ENCODE results near the gene SS18L1.

The SS18L1 gene

DNA sequence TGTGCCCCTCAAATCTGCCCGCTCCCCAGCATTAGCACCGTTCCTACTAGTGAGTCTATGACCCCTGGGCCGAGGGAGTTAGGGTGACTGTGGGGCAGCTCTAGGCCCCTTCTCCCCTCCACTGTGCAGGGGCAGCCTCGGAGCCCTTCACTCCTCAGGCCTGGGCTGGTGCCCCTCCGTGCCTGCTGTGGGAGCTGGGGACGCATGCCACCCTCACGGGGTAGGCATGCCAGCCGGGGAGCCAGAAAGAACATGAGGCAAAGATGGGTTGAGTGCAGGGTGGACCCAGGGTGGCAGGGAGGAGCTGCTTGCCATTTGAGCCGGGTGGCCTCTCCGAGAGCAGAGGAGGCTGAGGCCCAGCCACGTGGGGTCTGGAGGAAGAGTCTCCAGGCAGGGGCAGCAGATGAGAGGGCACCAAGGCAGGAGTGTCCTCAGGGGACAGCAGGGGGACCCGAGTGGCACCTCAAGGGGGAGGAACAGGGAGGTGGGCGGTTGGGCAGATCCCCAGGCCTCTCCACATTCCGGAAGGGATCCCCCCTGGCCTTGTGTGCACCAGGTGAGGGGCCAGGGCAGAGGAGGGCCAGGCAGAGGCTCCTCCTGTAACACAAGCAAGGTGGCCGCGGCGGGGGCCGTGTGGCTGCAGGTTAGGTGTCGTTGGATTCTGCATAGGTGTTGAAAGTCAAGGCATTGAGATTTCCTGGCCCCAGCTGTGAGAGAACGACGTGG is 39.9 kb upstream of the SS18L1 start:
- DNase-seq, result no peak
- Histone ChIP-seq H3K56ac (ENCODE audit: low read length) (no peak overlapping the region), H3K4ac (ENCODE audit: low read depth, low read length) (no peak overlapping the region), H2BK5ac (ENCODE audit: low read length) (no peak overlapping the region), H4K5ac (ENCODE audit: low read length) (no peak overlapping the region), H4K8ac (ENCODE audit: low read depth, low read length) (no peak overlapping the region), H2BK15ac (replicated peaks; ENCODE audit: low read depth) (no peak overlapping the region), H3K36me3 (ENCODE audit: control insufficient read depth, insufficient read depth, low read length) (no peaks in the 10 kb centered on the region), H3K79me2 (ENCODE audit: control insufficient read depth, insufficient read depth, low read length) (no peaks in the 10 kb centered on the region), H3K4me1 (ENCODE audit: control insufficient read depth, low read depth, low read length) (no peaks in the 10 kb centered on the region), H2BK120ac (ENCODE audit: low read depth, low read length) (no peak overlapping the region), H3K27me3 (ENCODE audit: insufficient read depth, low read length, poor library complexity) (no peaks in the 10 kb centered on the region), H3K4me3 (ENCODE audit: low read length) (no peak overlapping the region), H3K27ac (ENCODE audit: low read depth, low read length) (no peak overlapping the region), H3K79me1 (ENCODE audit: low read length) (no peaks in the 10 kb centered on the region), H3K18ac (ENCODE audit: low read length) (no peak overlapping the region), H3K9ac (ENCODE audit: low read length) (no peak overlapping the region), H3K23ac (ENCODE audit: low read length) (no peak overlapping the region), H3K4me2 (ENCODE audit: low read length) (no peak overlapping the region), H2AK5ac (ENCODE audit: low read length) (no peak overlapping the region)
- WGBS (ENCODE audit: extremely low coverage, insufficient coverage, low lambda C conversion rate), result no CpG with 5 or more reads among the region's 21 CpGs

DNA sequence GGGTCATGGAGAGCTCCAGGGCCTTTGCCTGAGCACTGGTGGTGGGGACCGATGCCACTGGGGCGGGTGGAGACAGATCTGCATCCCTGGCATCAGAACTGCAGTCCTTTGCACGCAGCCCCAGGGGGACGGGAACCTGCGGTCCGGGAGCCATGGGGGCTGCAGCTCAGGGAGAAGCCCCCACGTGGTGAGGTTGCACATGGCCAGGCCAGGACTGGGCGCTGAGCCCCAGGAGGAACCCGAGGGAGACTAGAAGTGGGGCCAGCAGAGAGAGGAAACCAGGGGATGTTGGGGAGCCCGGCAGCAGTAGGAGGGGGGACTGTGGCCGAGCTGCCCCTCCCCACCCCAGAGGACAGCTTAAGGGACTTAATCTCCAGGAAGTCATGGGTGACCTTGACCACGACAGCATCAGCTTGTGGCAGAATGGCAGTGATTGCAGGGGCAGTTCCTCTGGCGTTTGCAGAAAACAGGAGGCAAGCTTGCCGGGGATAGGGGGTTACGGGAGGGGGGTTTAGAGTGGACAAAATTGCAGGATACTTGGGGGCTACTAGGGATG is 39.3 kb upstream of the SS18L1 start:
- Histone ChIP-seq H3K27ac (ENCODE audit: low read depth, low read length) (no peak overlapping the region), H3K79me1 (ENCODE audit: low read length) (no peaks in the 10 kb centered on the region), H3K9ac (ENCODE audit: low read length) (no peak overlapping the region), H3K27me3 (ENCODE audit: insufficient read depth, low read length, poor library complexity) (no peaks in the 10 kb centered on the region), H3K79me2 (ENCODE audit: control insufficient read depth, insufficient read depth, low read length) (no peaks in the 10 kb centered on the region), H4K5ac (ENCODE audit: low read length) (no peak overlapping the region), H2BK120ac (ENCODE audit: low read depth, low read length) (no peak overlapping the region), H3K4me3 (ENCODE audit: low read length) (no peak overlapping the region), H3K4me2 (ENCODE audit: low read length) (no peak overlapping the region), H3K4ac (ENCODE audit: low read depth, low read length) (no peak overlapping the region), H3K56ac (ENCODE audit: low read length) (no peak overlapping the region), H2BK5ac (ENCODE audit: low read length) (no peak overlapping the region), H2AK5ac (ENCODE audit: low read length) (no peak overlapping the region), H3K23ac (ENCODE audit: low read length) (no peak overlapping the region), H3K4me1 (ENCODE audit: control insufficient read depth, low read depth, low read length) (no peaks in the 10 kb centered on the region), H2BK15ac (replicated peaks; ENCODE audit: low read depth) (no peak overlapping the region), H3K36me3 (ENCODE audit: control insufficient read depth, insufficient read depth, low read length) (no peaks in the 10 kb centered on the region), H4K8ac (ENCODE audit: low read depth, low read length) (no peak overlapping the region), H3K18ac (ENCODE audit: low read length) (no peak overlapping the region)
- DNase-seq, result no peak
- WGBS (ENCODE audit: extremely low coverage, insufficient coverage, low lambda C conversion rate), result no CpG with 5 or more reads among the region's 15 CpGs

- Histone ChIP-seq H3K27me3 (ENCODE audit: insufficient read depth, low read length, poor library complexity) (no peaks in the 10 kb centered on the region), H3K4ac (ENCODE audit: low read depth, low read length) (no peak overlapping the region), H3K56ac (ENCODE audit: low read length) (no peak overlapping the region), H4K8ac (ENCODE audit: low read depth, low read length) (no peak overlapping the region), H3K36me3 (ENCODE audit: control insufficient read depth, insufficient read depth, low read length) (no peaks in the 10 kb centered on the region), H3K4me3 (ENCODE audit: low read length) (no peak overlapping the region), H3K79me2 (ENCODE audit: control insufficient read depth, insufficient read depth, low read length) (no peaks in the 10 kb centered on the region), H3K23ac (ENCODE audit: low read length) (no peak overlapping the region), H4K5ac (ENCODE audit: low read length) (no peak overlapping the region), H2BK5ac (ENCODE audit: low read length) (no peak overlapping the region), H3K27ac (ENCODE audit: low read depth, low read length) (no peak overlapping the region), H2BK120ac (ENCODE audit: low read depth, low read length) (no peak overlapping the region), H3K18ac (ENCODE audit: low read length) (no peak overlapping the region), H2BK15ac (replicated peaks; ENCODE audit: low read depth) (no peak overlapping the region), H3K9ac (ENCODE audit: low read length) (no peak overlapping the region), H3K79me1 (ENCODE audit: low read length) (no peaks in the 10 kb centered on the region), H3K4me1 (ENCODE audit: control insufficient read depth, low read depth, low read length) (no peaks in the 10 kb centered on the region), H2AK5ac (ENCODE audit: low read length) (no peak overlapping the region), H3K4me2 (ENCODE audit: low read length) (no peak overlapping the region)
- WGBS (ENCODE audit: extremely low coverage, insufficient coverage, low lambda C conversion rate), result no CpG with 5 or more reads among the region's 7 CpGs
- no peak for DNase-seq
Measured at GRCh38 chr20:62104791-62105345, 38.7 kb upstream of the SS18L1 start.

DNA sequence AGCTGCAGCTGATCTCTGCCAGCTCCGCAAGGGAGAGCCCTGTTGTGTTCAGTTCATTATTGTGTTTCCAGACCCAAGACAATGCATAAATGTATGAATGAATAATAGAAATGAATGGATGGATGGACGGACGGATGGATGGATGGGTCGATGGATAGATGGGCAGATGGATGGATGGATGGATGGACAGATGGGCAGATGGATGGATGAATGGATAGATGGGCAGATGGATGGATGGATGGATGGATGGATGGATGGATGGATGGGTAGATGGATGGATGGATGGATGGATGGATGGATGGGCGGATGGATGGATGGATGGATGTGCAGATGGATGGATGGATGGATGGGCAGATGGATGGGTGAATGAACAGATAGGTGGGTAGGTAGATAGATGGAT is 38.0 kb upstream of the SS18L1 start:
- no peak for DNase-seq
- H4K5ac ChIP-seq (ENCODE audit: low read length), result no peak overlapping the region
- H2BK5ac ChIP-seq (ENCODE audit: low read length), result no peak overlapping the region
- no peaks in the 10 kb centered on the region for H3K36me3 ChIP-seq (ENCODE audit: control insufficient read depth, insufficient read depth, low read length)
- H3K4me3 ChIP-seq (ENCODE audit: low read length), result no peak overlapping the region
- H3K79me2 ChIP-seq (ENCODE audit: control insufficient read depth, insufficient read depth, low read length), result no peaks in the 10 kb centered on the region
- no peak overlapping the region for H3K4ac ChIP-seq (ENCODE audit: low read depth, low read length)
- no peak overlapping the region for H3K56ac ChIP-seq (ENCODE audit: low read length)
- no peak overlapping the region for H3K18ac ChIP-seq (ENCODE audit: low read length)
- H3K27me3 ChIP-seq (ENCODE audit: insufficient read depth, low read length, poor library complexity), result no peaks in the 10 kb centered on the region
- no peak overlapping the region for H3K23ac ChIP-seq (ENCODE audit: low read length)
- no peak overlapping the region for H2AK5ac ChIP-seq (ENCODE audit: low read length)
- H3K79me1 ChIP-seq (ENCODE audit: low read length), result no peaks in the 10 kb centered on the region
- no peak overlapping the region for H3K27ac ChIP-seq (ENCODE audit: low read depth, low read length)
- no peak overlapping the region for H2BK120ac ChIP-seq (ENCODE audit: low read depth, low read length)
- no peaks in the 10 kb centered on the region for H3K4me1 ChIP-seq (ENCODE audit: control insufficient read depth, low read depth, low read length)
- 100% methylated on average over 3 of the region's 5 CpGs for WGBS (ENCODE audit: extremely low coverage, insufficient coverage, low lambda C conversion rate)
- no peak overlapping the region for H4K8ac ChIP-seq (ENCODE audit: low read depth, low read length)
- H3K4me2 ChIP-seq (ENCODE audit: low read length), result no peak overlapping the region
- H3K9ac ChIP-seq (ENCODE audit: low read length), result no peak overlapping the region
- no peak overlapping the region for H2BK15ac ChIP-seq (replicated peaks; ENCODE audit: low read depth)

DNA sequence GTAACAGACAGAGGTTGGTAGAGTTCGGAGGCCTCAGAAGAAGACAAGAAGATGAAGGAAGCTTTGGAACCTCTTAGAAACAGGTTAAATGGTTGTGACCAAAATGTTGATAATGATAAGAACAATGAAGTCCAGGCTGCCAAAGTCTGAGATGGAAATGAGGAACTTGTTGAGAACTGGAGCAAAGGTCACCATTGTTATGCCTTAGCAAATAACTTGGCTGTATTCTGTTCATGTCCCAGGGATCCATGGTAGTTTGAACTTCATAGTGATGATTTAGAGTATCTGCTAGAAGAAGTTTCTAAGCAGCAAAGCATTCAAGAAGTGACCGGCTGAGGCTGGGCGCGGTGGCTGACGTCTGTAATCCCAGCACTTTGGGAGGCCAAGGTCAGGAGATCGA is 32.4 kb upstream of the SS18L1 start:
- no peak overlapping the region for H2BK120ac ChIP-seq (ENCODE audit: low read depth, low read length)
- no peaks in the 10 kb centered on the region for H3K27me3 ChIP-seq (ENCODE audit: insufficient read depth, low read length, poor library complexity)
- H3K36me3 ChIP-seq (ENCODE audit: control insufficient read depth, insufficient read depth, low read length), result no peaks in the 10 kb centered on the region
- H2AK5ac ChIP-seq (ENCODE audit: low read length), result no peak overlapping the region
- DNase-seq, result no peak
- H3K4me2 ChIP-seq (ENCODE audit: low read length), result no peak overlapping the region
- no peak overlapping the region for H4K5ac ChIP-seq (ENCODE audit: low read length)
- H3K4ac ChIP-seq (ENCODE audit: low read depth, low read length), result no peak overlapping the region
- H3K27ac ChIP-seq (ENCODE audit: low read depth, low read length), result no peak overlapping the region
- H3K79me2 ChIP-seq (ENCODE audit: control insufficient read depth, insufficient read depth, low read length), result no peaks in the 10 kb centered on the region
- H2BK15ac ChIP-seq (replicated peaks; ENCODE audit: low read depth), result no peak overlapping the region
- no peaks in the 10 kb centered on the region for H3K79me1 ChIP-seq (ENCODE audit: low read length)
- H4K8ac ChIP-seq (ENCODE audit: low read depth, low read length), result no peak overlapping the region
- no peaks in the 10 kb centered on the region for H3K4me1 ChIP-seq (ENCODE audit: control insufficient read depth, low read depth, low read length)
- H3K18ac ChIP-seq (ENCODE audit: low read length), result no peak overlapping the region
- H3K4me3 ChIP-seq (ENCODE audit: low read length), result no peak overlapping the region
- H3K9ac ChIP-seq (ENCODE audit: low read length), result no peak overlapping the region
- H2BK5ac ChIP-seq (ENCODE audit: low read length), result no peak overlapping the region
- H3K56ac ChIP-seq (ENCODE audit: low read length), result no peak overlapping the region
- WGBS (ENCODE audit: extremely low coverage, insufficient coverage, low lambda C conversion rate), result no CpG with 5 or more reads among the region's 6 CpGs
- H3K23ac ChIP-seq (ENCODE audit: low read length), result no peak overlapping the region

All from mesendoderm (in vitro differentiated cells).